H1 (cell line): ENCODE results near the gene TEX36. TPM values are rescaled to one million over a fixed set of nuclear protein-coding genes. Genes with fewer than 3 reads are reported as not detected.

ENCODE experiments used
- CTCF ChIA-PET: fragments of 300-600 bp; sonication (Branson Sonifier 250); formaldehyde crosslinking; loops from one replicate; lab custom pipeline; 2021; ENCODE audit not compliant: partially characterized antibody; lab: Charles Lee
- POLR2A ChIA-PET: fragments of 300-600 bp; sonication (Branson Sonifier 250); formaldehyde crosslinking; loops from one replicate; lab custom pipeline; 2021; ENCODE audit warnings: inconsistent platforms; ENCODE audit not compliant: partially characterized antibody; lab: Charles Lee
- DNase-seq, 2 experiments: peaks; one replicate each; pipeline versions ENCODE4 v3.0.0 to v3.0.0-alpha.2; 2010 to 2022; ENCODE audit warnings: low spot score in 2 of 2, low read depth in 1 of 2, mixed read lengths in 1 of 2
- FAIRE-seq: peaks from 2 replicates; lab custom pipeline; 2011; peaks lifted over from hg19 to GRCh38; lab: Jason Lieb, UNC
- H2AFZ ChIP-seq: 2 replicates; pipeline ENCODE4 v1.8.1; 2012; ENCODE audit warnings: low read length, inconsistent platforms
- H2AK5ac ChIP-seq: 2 replicates; pipeline ENCODE4 v1.6.1; 2013; ENCODE audit warnings: low read depth, low read length
- H2BK120ac ChIP-seq: replicated peaks from 2 replicates; pipeline ENCODE3; 2013; ENCODE audit warnings: low read depth, low read length, inconsistent platforms
- H2BK12ac ChIP-seq: 2 replicates; pipeline ENCODE4 v1.6.1; 2013; ENCODE audit warnings: low read depth, low read length
- H2BK15ac ChIP-seq: 2 replicates; pipeline ENCODE4 v1.6.1; 2013; ENCODE audit warnings: low read length
- H2BK20ac ChIP-seq: 2 replicates; pipeline ENCODE4 v1.6.1; 2013; ENCODE audit warnings: low read length
- H2BK5ac ChIP-seq: 2 replicates; pipeline ENCODE4 v1.6.1; 2013; ENCODE audit warnings: low read depth, low read length
- H3K14ac ChIP-seq: 2 replicates; pipeline ENCODE4 v1.6.1; 2013; ENCODE audit warnings: inconsistent platforms; ENCODE audit not compliant: insufficient read length
- H3K18ac ChIP-seq: 2 replicates; pipeline ENCODE4 v1.6.1; 2013; ENCODE audit warnings: low read length; ENCODE audit errors: extremely low read depth
- H3K23ac ChIP-seq: 2 replicates; pipeline ENCODE4 v1.6.1; 2013; ENCODE audit warnings: inconsistent platforms; ENCODE audit not compliant: insufficient read length
- H3K23me2 ChIP-seq: 2 replicates; pipeline ENCODE4 v1.6.1; 2013; ENCODE audit warnings: low read depth, low read length
- H3K27ac ChIP-seq: 2 replicates; pipeline ENCODE4 v1.6.1; 2011; ENCODE audit warnings: low read depth, low read length, inconsistent platforms
- H3K27me3 ChIP-seq, 4 experiments: replicated peaks in 1 of 4; 1 replicate in 1 of 4; 2 replicates in 3 of 4; pipeline versions ENCODE4 v1.6.1 to v1.8.1; 2011 to 2013; ENCODE audit warnings: low read length in 3 of 4, mild to moderate bottlenecking in 3 of 4, inconsistent platforms in 2 of 4, mixed read lengths in 2 of 4, moderate library complexity in 1 of 4; ENCODE audit not compliant: control insufficient read depth in 3 of 4, insufficient read depth in 3 of 4; ENCODE audit errors: extremely low read depth in 1 of 4
- H3K36me3 ChIP-seq, 4 experiments: 2 replicates each; pipeline versions ENCODE4 v1.6.1 to v1.8.1; 2011 to 2013; ENCODE audit warnings: mild to moderate bottlenecking in 4 of 4, low read length in 3 of 4, moderate library complexity in 2 of 4, control low read depth in 1 of 4, inconsistent platforms in 1 of 4; ENCODE audit not compliant: insufficient read depth in 4 of 4, control insufficient read depth in 2 of 4
- H3K4ac ChIP-seq: replicated peaks from 2 replicates; pipeline ENCODE3; 2013; ENCODE audit warnings: low read length, low read depth, mixed read lengths, inconsistent platforms; ENCODE audit not compliant: insufficient read length
- H3K4me1 ChIP-seq, 4 experiments: replicated peaks in 1 of 4; 1 replicate in 1 of 4; 2 replicates in 3 of 4; pipeline versions ENCODE4 v1.6.1 to v1.8.1; 2011 to 2013; ENCODE audit warnings: low read length in 3 of 4, inconsistent platforms in 2 of 4, mixed read lengths in 1 of 4; ENCODE audit not compliant: insufficient read depth in 4 of 4, control insufficient read depth in 3 of 4
- H3K4me2 ChIP-seq, 2 experiments: 2 replicates each; pipeline versions ENCODE4 v1.6.1 to v1.8.1; 2011 to 2013; ENCODE audit warnings: low read depth in 2 of 2, low read length in 2 of 2, control low read depth in 1 of 2, inconsistent platforms in 1 of 2, mild to moderate bottlenecking in 1 of 2; ENCODE audit not compliant: insufficient read depth in 1 of 2
- H3K4me3 ChIP-seq, 4 experiments: fragments of 200-600, 300-600 bp in 1 of 4; sonication (generic), shearing (Covaris generic), sonication (Bioruptor Twin) in 1 of 4; 2 replicates each; pipeline versions ENCODE4 v1.5.1 to v1.8.1; 2011 to 2016; ENCODE audit warnings: low read length in 4 of 4, low read depth in 3 of 4, control low read depth in 2 of 4, inconsistent platforms in 2 of 4, mild to moderate bottlenecking in 2 of 4, mixed read lengths in 1 of 4, moderate library complexity in 1 of 4; ENCODE audit not compliant: insufficient read depth in 2 of 4; ENCODE audit errors: extremely low read depth in 1 of 4
- H3K56ac ChIP-seq: replicated peaks from 2 replicates; pipeline ENCODE3; 2013; ENCODE audit warnings: low read depth, mild to moderate bottlenecking, mixed read lengths, low read length, inconsistent platforms; ENCODE audit not compliant: insufficient read length
- H3K79me1 ChIP-seq: 2 replicates; pipeline ENCODE4 v1.6.1; 2013; ENCODE audit warnings: low read depth, low read length, control low read depth
- H3K79me2 ChIP-seq, 2 experiments: 2 replicates each; pipeline versions ENCODE4 v1.6.1 to v1.8.1; 2012 to 2013; ENCODE audit warnings: low read length in 2 of 2, mild to moderate bottlenecking in 2 of 2, inconsistent platforms in 1 of 2; ENCODE audit not compliant: insufficient read depth in 2 of 2, control insufficient read depth in 1 of 2
- H3K9ac ChIP-seq, 4 experiments: replicated peaks in 1 of 4; 1 replicate in 1 of 4; 2 replicates in 3 of 4; pipeline versions ENCODE4 v1.6.1 to v1.8.1; 2011 to 2013; ENCODE audit warnings: low read depth in 3 of 4, low read length in 3 of 4, control low read depth in 2 of 4, mild to moderate bottlenecking in 2 of 4, moderate library complexity in 2 of 4, inconsistent platforms in 1 of 4; ENCODE audit errors: extremely low read depth in 1 of 4
- H3K9me3 ChIP-seq, 2 experiments: 2 replicates each; pipeline versions ENCODE4 v1.6.1 to v1.8.1; 2012 to 2013; ENCODE audit warnings: mild to moderate bottlenecking in 2 of 2, moderate library complexity in 2 of 2, control low read depth in 1 of 2, inconsistent platforms in 1 of 2, low read depth in 1 of 2, low read length in 1 of 2, mixed read lengths in 1 of 2; ENCODE audit not compliant: insufficient read depth in 2 of 2
- H4K20me1 ChIP-seq, 2 experiments: replicated peaks in 1 of 2; 2 replicates each; pipeline versions ENCODE3 to v1.8.1; 2011 to 2013; ENCODE audit warnings: inconsistent platforms in 2 of 2, low read length in 2 of 2, mild to moderate bottlenecking in 1 of 2; ENCODE audit not compliant: insufficient read depth in 2 of 2, control insufficient read depth in 1 of 2
- H4K5ac ChIP-seq: 2 replicates; pipeline ENCODE4 v1.6.1; 2013; ENCODE audit warnings: low read length, low read depth, mixed read lengths, inconsistent platforms; ENCODE audit not compliant: insufficient read length
- H4K8ac ChIP-seq: 2 replicates; pipeline ENCODE4 v1.8.0; 2013; ENCODE audit warnings: mild to moderate bottlenecking, moderate library complexity, low read length, inconsistent platforms; ENCODE audit not compliant: insufficient read depth; ENCODE audit errors: extremely low read depth
- H4K91ac ChIP-seq: replicated peaks from 2 replicates; pipeline ENCODE3; 2013; ENCODE audit warnings: low read length, mixed read lengths, inconsistent platforms; ENCODE audit not compliant: insufficient read length
- BRCA1 ChIP-seq: IDR thresholded peaks from 2 replicates; pipeline ENCODE4 v1.6.1; 2012; ENCODE audit warnings: low read depth, low read length, improper control_type of control experiment
- CBX5 ChIP-seq: fragments of 300-800, 300-1000 bp; sonication (generic); IDR thresholded peaks from 2 replicates; pipeline ENCODE4 v1.7.1; 2016; ENCODE audit warnings: antibody characterized with exemption, low read length, low read depth
- CHD1 ChIP-seq: IDR thresholded peaks from 2 replicates; pipeline ENCODE4 v1.6.1; 2012; ENCODE audit warnings: low read depth, low read length, improper control_type of control experiment
- NANOG ChIP-seq: IDR thresholded peaks from 2 replicates; pipeline ENCODE4 v1.6.1; 2011; ENCODE audit warnings: low read length, low read depth, mild to moderate bottlenecking, inconsistent platforms; ENCODE audit not compliant: insufficient read depth, poor library complexity, severe bottlenecking
- SIN3A ChIP-seq, 2 experiments: IDR thresholded peaks in 1 of 2; conservative IDR thresholded peaks in 1 of 2; 2 replicates each; pipeline ENCODE4 v1.6.1; 2011 to 2012; ENCODE audit warnings: low read length in 2 of 2, improper control_type of control experiment in 1 of 2, low read depth in 1 of 2, mild to moderate bottlenecking in 1 of 2
- SP1 ChIP-seq: IDR thresholded peaks from 2 replicates; pipeline ENCODE4 v1.6.1; 2011; ENCODE audit warnings: low read depth, low read length
- SRF ChIP-seq: IDR thresholded peaks from 2 replicates; pipeline ENCODE4 v1.6.1; 2011; ENCODE audit warnings: mild to moderate bottlenecking, low read depth, low read length, moderate library complexity
- TAF7 ChIP-seq: optimal IDR thresholded peaks from 2 replicates; pipeline ENCODE3; 2011; ENCODE audit warnings: low read depth, mild to moderate bottlenecking, inconsistent platforms, low read length, moderate library complexity, borderline replicate concordance
- TCF12 ChIP-seq: IDR thresholded peaks from 2 replicates; pipeline ENCODE4 v1.6.1; 2011; ENCODE audit warnings: low read depth, mild to moderate bottlenecking, low read length
- WGBS, 2 experiments: shearing (Covaris generic) in 1 of 2; methylation state at CpG; one replicate each; pipeline versions ENCODE4 v1.1.6 to v1.1.7; 2013 to 2015; ENCODE audit warnings: low lambda C conversion rate in 2 of 2, mixed read lengths in 2 of 2, inconsistent platforms in 1 of 2, low coverage in 1 of 2, missing lambda C conversion rate in 1 of 2; ENCODE audit not compliant: insufficient replicate concordance in 2 of 2, insufficient coverage in 1 of 2, insufficient read length in 1 of 2; ENCODE audit errors: extremely low coverage in 1 of 2, missing lambda C conversion rate in 1 of 2; 5-methylcytosine and 5-hydroxymethylcytosine counted together
- polyA plus RNA-seq, 7 experiments: library from polyadenylated mRNA; depleted of rRNA in 3 of 7; stranded (reverse) in 5 of 7; unstranded in 2 of 7; fragments of >200 nt in 5 of 7; fragments of 200-250 nt in 2 of 7; gene quantifications; 1 replicate in 5 of 7; 2 replicates in 1 of 7; 4 replicates in 1 of 7; pipeline versions ENCODE4 v1.2.1 to v1.2.3, GENCODE V29; 2011 to 2013; ENCODE audit warnings: missing spikeins in 2 of 7, mixed read lengths in 2 of 7
- total RNA-seq: library from RNA; stranded (reverse); fragmentation: NEBNext Ultra II Directional; extraction: Animal tissue kit (Norgen Biotek cat#: 25700); gene quantifications from 2 replicates; pipeline ENCODE4 v1.2.1, GENCODE V29; 2021
- TF ChIP-seq, protein P1 (sequence below): IDR thresholded peaks from 2 replicates; pipeline ENCODE4 v1.6.1; 2012; ENCODE audit warnings: low read length, inconsistent platforms

The TEX36 gene
- total and polyA plus RNA-seq, 2 of the 8 experiments (the other 6 are each of a cell fraction or from before 2014, with no cell fraction given): not detected

DNA sequence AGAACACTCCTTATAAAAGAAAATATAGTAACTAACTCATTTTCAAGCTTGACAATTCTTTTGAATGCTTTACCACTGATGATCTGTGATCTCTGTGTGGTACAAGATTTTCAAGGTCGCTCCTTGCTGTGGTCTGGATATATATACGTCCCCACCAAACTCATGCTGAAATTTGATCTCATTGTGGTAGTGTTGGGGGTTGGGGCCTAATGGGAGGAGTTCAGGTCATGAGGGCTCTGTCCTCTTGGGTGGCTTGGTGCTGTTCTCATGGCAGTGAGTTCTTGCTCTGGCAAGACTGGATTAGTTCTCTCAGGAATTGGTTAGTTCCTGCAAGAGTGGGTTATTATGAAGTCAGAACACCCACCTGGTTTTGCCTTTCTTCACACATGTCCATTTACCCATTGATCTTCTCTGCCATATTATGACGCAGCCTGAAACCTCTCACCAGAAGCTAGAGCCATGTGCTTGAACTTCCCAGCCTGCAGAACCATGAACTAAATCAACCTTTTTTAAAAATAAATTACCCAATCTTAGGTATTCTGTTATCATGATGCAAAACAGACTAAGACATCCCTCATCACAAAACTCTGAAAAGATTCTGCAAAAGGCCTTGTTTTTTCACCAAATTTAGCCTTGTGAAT, 28.3 kb upstream of the TEX36 start:
- H2BK120ac ChIP-seq: no peak overlapping the region
- FAIRE-seq (no peak), DNase-seq (no peak)
- H3K79me1 ChIP-seq: no peaks in the 10 kb centered on the region
- no peaks in the 10 kb centered on the region for H3K79me2 ChIP-seq
- 78% methylated on average over 3 of the region's 3 CpGs; no CpG with 5 or more reads in 1 of the 2 experiments for WGBS, 2 experiments
- H3K4ac ChIP-seq: no peak overlapping the region
- H3K23me2 ChIP-seq: no peaks in the 10 kb centered on the region
- H2AK5ac ChIP-seq: no peak overlapping the region
- H2BK20ac ChIP-seq: no peak overlapping the region
- H3K14ac ChIP-seq: no peak overlapping the region
- no peak overlapping the region for H3K56ac ChIP-seq
- no peaks in the 10 kb centered on the region for H3K36me3 ChIP-seq
- H3K4me1 ChIP-seq: peaks cover 0 to 3% (median 0%) of the 10 kb centered on the region in 4 experiments; a peak in 1 of 7 replicates
- H3K27me3 ChIP-seq: no peaks in the 10 kb centered on the region; a peak in 1 of 7 replicates
- H3K23ac ChIP-seq: no peak overlapping the region
- H3K4me3 ChIP-seq: no peak overlapping the region
- H3K18ac ChIP-seq: no peak overlapping the region
- CTCF ChIA-PET: interaction anchor here (0.8 kb wide), 1 partner anchor 196 kb away, joined by 3 read pairs; no protein-coding TSS in a partner anchor
- no peak overlapping the region for H3K4me2 ChIP-seq
- H4K8ac ChIP-seq: no peak overlapping the region
- H2BK5ac ChIP-seq: no peak overlapping the region
- TF ChIP-seq SIN3A (conservative IDR thresholded peaks at IDR 0.05 in 1 of 2, IDR thresholded peaks at IDR 0.05 in 1 of 2; ENCODE audit: low read depth in 1 of 2, low read length in 2 of 2): no peak
- TF ChIP-seq, protein P1, sequence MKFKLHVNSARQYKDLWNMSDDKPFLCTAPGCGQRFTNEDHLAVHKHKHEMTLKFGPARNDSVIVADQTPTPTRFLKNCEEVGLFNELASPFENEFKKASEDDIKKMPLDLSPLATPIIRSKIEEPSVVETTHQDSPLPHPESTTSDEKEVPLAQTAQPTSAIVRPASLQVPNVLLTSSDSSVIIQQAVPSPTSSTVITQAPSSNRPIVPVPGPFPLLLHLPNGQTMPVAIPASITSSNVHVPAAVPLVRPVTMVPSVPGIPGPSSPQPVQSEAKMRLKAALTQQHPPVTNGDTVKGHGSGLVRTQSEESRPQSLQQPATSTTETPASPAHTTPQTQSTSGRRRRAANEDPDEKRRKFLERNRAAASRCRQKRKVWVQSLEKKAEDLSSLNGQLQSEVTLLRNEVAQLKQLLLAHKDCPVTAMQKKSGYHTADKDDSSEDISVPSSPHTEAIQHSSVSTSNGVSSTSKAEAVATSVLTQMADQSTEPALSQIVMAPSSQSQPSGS: no peak
- no peak for TF ChIP-seq TAF7
- TF ChIP-seq BRCA1: no peak
- TF ChIP-seq NANOG: no peak
- no peak for TF ChIP-seq SRF
- TF ChIP-seq CHD1: no peak
- no peak for TF ChIP-seq TCF12
- TF ChIP-seq SP1: no peak
- TF ChIP-seq CBX5: no peak
- no peaks in the 10 kb centered on the region for H3K9me3 ChIP-seq
- POLR2A ChIA-PET: no interaction called here
- no peaks in the 10 kb centered on the region for H4K20me1 ChIP-seq
- H3K9ac ChIP-seq: no peak overlapping the region
- no peak overlapping the region for H2BK15ac ChIP-seq
- no peak overlapping the region for H3K27ac ChIP-seq
- no peak overlapping the region for H4K91ac ChIP-seq
- no peak overlapping the region for H2AFZ ChIP-seq
- H2BK12ac ChIP-seq: no peak overlapping the region
- no peak overlapping the region for H4K5ac ChIP-seq
